Stimulated activated CD4-positive, alpha-beta T cell treated with anti-CD3 and anti-CD28 coated beads, Interleukin-12 subunit alpha, Interleukin-12 subunit beta, amount 100 ng/mL, for 24 hours (primary cell): ENCODE measurements around the gene ZNF277.

Experiments
- DNase-seq, 2 experiments: peaks; one replicate each; pipeline ENCODE4 v3.0.0-alpha.2; 2020; ENCODE audit warnings: low read depth in 2 of 2

ZNF277 gene

DNA sequence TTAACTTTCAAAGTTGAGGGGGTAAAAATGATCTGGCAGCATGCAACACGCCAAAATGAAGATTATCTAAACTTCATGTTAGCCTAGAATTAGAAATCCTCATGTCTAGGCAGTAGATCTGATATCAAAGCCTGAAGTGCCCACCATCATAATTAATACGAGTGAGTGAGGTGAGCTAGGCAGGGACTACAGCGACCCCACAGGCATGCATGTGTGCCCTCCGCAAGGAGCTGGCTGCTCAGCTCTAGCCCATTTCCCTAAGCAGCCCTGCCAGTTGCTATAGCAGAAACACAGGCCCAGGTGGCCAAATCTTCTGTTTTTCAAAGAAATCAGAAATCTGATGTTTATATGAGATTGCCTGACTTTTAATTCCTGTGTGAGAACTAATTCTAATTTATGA lies 150.6 kb downstream of the ZNF277 start:
- DNase-seq, result no peak

DNA sequence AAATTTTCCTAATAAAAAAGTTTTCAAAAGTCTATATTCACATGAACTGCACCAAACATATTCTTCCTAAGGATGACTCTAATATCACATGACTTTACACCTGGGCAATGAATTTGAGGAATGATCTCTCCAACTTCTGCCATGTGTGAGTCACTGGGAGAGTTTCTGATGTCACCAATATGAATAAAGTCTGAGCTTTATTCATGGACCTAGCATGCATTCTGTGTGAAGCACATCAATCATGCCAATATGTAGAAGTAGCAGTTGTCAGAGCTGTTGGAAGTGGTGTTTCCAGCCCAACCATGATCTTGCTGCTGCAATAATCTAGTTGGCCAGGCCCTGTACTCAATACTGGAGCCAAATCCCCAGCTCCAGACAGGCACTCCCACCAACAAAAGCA lies 152.0 kb downstream of the ZNF277 start:
- DNase-seq, result no peak

DNA sequence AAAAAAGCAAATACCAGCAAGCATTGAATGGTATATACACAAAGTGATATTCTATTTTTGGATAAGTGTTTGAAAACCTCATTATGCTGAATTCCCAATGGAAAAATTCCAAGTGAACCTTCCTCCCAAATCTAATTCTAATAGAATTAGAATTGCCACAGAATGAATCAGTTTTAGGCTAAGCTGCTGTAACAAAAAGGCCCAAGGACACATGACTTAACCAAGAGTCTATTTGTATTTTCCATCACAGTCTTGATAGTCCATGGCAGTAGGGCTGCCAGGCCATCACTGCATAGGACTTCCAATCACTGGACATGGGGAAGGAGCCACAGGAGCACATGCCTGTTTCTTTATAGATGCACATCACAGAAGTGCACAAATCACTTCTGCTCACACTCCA lies 152.6 kb downstream of the ZNF277 start:
- no peak for DNase-seq

DNA sequence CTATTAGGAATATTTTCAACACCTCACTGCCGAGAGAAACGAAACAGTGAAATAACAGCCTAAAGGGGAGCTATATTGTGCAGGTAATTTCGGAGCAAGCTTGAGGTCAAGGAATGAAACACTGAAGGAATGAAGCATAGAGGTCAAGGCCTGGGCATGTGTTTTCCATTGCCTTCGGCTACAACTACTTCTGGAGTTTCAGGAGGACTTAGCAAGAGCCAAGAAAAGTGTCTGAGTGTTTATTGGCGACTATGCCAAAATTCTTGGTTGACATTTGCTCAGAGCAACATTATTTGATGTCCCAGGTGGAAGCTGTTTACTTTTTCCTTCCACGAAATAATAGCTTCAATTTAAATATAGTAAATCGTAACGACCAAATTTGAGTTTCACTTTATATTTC lies 154.2 kb downstream of the ZNF277 start:
- no peak for DNase-seq

DNA sequence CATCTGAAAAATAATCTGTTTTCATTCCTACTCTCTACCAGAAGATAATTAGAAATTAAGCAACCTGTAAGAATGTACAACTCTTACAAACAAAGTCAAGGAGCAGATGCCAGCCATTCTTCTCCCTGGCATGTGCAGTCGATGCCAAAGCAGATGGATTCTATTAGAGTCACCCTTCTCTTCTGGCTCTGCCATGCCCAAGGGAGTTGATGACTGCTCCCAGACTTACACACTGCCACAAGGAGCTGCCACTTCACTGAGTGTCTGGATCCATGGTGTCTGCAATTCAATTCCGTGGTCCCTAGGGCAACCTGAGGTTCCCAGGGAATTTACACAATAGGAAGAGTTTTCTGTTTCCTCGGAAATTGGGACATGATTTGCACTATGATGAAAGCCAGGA lies 154.7 kb downstream of the ZNF277 start:
- DNase-seq, result no peak

DNA sequence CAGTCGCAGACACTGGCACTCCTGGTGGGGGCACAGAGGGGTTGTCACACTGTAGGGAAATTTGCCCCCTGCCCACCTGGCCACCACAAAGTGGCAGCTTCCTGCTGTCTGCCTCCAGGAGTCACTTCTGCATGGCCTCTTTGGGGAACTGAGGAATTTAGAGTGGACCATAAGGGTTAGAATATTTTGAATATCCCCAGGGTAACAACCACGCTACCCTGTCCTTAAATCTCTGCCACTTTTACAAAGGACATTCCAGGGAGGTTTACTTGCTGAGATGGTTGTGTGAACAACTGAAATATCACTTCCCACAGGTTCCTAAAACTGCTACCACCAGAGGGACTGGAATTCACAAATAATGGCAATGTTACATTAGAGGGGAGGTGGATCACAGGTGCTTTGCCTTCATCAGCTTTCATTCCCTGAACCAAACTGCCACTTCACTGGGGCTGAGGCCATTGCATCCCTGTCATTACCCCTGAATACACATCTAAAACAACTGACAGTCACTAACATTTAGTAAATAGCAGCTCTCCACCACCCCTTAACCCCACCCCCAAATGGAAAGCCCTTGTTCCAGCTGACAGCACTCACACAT lies 155.7 kb downstream of the ZNF277 start:
- no peak for DNase-seq

DNA sequence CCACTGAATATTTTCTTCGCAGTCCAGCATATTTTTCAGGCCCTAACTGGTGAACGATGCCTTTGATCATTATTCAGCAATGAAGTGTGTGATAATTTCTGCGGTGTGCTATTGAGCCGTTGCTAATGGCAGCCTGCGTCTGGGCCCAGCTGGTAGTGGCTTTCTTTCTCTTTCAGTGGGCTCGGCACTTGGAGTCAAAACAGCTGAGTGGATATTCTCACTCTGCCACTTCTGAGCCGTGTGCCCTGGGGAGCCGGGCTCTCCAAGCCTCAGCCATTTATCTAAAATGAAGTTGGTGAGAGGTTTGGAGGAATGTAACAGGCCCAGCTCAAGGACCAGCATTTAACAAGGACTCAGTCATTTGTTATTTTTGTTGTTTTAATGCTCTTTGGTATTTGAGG lies 156.2 kb downstream of the ZNF277 start:
- no peak for DNase-seq

DNA sequence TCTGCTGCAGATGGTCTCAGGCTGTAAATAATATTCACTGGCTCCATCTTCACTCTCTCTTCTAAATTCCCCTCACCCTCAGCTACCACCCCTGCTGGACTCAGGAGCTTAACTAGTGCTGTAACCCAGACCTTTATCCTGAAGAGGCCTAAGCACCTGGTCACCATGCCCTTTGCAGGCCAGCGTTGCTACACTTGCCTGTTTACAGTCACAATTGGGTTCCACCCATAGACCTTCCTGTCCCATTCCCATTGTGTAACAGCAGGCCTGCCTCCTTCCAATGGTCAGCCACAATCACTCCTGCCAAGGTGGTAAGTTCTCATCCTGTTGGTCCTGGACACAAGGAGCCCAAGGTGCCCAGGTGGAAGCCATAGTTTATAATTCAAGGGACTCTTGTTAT lies 157.9 kb downstream of the ZNF277 start:
- no peak for DNase-seq

DNA sequence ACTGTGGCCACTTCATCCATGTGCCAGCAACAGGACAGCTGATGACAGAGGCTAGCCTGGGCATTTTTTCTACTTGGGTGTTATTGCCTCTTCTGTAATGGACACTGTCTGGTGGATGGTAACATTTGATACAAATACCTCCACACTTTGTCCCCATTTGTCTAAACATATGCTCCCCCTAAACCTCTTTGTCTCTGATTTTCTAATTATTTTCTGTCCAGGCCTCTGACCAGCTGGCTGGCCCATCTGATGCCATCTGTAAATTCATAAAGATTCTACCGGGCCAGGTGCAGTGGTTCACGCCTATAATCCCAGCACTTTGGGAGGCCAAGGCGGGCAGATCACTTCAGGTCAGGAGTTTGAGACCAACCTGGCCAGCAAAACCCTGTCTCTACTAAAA lies 159.1 kb downstream of the ZNF277 start:
- DNase-seq, result no peak

DNA sequence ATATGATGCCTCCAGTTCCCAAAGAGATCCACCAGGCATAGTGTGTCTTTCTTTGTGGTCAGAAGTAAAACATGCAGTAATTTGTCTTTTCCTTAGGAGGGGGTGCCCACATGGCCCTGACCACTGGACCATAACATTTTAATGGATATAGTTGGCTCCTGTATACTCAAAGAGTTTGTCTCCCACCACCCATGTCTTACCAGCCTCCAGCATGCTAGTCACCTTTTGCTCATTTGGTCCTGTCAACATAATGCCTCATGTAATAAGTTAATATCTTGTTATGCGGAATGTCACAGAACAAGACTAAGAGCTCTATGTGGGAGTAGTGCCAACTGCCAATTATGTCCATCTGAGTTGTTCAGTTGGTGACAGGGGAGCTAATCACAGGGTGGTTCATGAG lies 160.4 kb downstream of the ZNF277 start:
- no peak for DNase-seq

DNA sequence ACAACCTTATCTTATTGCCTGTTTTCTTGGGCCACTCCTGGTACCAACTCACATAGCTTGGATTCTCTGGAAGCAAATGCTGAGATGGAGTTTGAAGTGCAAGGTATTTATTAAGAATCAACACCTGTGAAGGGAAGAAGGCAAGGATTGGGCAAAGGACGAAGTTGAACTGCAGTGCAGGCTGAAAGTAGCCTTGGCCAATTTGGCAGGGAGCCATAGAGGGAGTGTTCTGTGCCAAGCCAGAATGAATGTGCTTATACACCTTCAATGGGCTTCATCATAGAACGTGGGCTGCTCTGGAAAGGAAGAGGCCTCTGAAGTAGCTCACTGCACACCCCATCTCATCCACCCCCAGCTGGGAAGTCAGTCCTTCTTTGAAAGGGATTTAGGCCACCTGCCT lies 163.9 kb downstream of the ZNF277 start:
- DNase-seq, result no peak

DNA sequence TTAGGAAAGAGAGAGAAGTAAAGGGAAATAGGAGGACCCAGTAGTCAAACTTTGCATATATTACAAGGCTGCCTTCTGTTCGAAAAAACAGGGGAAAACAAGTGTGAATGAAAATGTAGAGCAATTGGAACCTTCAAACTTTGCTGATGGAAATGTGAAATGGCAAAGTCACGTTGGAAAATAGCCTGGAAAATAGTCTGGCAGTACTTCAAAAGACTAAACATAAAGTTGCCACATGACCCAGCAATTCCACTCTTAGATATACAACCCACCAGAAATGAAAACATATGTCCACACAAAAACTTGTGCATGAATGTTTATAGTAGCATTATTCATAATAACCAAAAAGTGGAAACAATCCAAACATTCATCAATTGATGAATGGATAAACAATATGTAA lies 165.2 kb downstream of the ZNF277 start:
- no peak for DNase-seq

DNA sequence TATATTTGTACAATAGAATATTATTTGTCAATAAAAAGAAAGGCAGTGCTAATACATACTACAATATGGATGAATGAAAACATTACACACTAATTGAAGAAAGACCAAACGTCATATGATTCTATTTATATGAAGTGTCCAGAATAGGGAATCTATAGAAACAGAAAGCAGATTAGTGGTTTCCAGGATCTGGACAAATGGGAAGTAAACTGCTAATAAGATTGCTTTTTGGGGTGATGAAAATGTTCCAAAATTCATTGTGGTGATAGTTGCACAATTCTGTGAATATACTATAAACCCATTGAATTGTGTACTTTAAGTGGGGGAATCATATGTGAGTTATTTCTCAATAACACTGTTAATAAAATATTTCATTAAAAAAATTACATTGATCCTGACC lies 165.6 kb downstream of the ZNF277 start:
- DNase-seq, result no peak

DNA sequence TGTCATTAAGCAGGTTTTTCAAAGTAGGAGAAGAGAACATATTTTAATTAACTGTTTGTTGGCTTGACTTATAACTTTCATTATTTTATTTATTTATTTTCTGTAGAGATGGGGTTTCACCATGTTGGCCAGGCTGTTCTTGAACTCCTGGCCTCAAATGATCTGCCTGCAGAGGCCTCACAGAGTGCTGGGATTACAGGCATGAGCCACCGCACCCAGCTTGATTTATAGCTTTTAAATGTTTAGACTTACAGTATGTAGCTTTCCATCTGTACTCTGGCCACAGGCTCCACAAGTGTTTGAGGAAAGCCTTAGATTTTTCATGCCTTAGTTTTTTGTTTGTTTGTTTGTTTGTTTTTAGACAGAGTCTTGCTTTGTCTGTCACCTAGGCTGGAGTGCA lies 171.1 kb downstream of the ZNF277 start:
- no peak for DNase-seq

DNA sequence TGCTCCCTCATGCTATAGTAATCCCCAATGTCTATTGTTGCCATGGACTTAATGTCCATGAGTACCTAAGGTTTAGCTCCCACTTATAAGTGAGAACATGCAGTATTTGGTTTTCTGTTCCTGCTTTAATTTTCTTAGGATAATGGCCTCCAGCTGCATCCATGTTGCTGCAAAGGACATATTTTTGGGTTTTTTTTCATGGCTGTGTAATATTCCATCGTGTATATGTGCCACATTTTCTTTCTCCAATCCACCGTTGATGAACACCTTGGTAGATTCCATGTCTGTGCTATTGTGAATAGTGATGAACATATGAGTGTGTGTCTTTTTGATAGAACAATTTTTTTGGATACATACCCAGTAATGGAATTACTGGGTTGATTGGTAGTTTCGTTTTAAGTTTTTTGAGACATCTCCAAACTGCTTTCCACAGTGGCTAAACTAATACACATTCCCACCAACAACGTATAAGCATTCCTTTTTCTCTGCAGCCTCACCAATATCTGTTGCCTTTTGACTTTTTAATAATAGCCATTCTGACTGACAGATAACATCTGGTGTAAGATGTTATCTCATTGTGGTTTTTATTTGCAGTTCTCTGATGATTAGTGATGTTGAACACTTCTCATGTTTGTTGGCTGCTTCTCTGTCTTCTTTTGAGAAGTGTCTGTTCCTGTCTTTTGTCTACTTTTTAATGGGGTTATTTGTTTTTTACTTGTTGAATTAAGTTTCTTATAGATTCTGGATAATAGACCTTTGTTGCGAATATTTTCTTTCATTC lies 175.0 kb downstream of the ZNF277 start:
- no peak for DNase-seq

DNA sequence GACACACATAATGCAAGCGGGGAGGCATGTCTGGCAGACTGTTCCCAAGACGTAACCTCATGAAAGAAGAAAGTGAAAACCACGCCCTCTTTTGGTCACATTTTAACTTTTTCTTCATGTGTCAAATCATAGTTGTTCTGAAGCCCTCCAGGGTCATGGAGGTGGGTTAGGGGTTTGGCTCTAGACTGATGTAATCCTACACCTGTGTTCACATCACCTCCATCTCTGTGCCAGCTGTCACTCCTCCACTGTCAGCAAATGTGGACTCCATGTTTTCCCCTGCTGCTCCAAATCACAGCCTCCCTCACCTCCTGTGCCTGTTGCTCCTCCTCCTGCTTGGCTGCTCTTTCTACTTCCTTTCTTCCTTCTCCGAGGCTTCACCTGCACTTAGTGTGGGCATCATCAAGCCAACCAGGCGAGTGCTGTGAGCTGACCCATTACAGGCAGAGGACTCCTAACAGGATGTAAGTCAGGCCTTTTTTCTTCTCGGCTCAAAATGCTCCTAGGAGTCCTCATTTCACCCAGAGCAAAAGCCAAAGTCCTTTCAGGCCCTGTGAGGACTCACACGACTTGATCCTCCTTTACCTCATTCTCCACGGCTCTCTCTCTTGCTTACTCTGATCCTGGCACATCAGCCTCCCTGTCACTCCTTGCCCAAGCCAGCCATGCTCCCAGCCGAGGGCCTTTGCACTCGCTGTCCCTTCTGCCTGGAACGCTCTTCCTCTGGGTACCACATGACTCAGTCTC lies 177.3 kb downstream of the ZNF277 start:
- no peak for DNase-seq

DNA sequence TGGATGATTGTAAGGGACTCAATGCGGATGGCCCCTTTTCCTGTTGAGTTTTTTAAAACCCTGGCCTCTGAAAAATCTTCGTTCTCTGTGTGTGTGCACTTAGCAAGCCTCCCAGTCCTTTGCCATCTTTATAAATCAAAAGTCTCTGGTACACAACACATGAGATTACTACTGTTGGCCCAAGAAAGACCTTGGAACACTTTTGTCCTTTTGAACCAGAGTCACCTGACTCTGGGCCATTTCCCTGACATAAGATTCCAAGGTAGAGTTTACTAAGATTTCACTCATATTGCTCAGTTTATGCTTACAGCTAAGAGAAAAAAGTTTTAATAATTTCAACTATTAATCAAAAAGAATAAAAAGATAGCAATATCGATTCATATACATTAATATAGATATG lies 179.0 kb downstream of the ZNF277 start:
- DNase-seq, result no peak

DNA sequence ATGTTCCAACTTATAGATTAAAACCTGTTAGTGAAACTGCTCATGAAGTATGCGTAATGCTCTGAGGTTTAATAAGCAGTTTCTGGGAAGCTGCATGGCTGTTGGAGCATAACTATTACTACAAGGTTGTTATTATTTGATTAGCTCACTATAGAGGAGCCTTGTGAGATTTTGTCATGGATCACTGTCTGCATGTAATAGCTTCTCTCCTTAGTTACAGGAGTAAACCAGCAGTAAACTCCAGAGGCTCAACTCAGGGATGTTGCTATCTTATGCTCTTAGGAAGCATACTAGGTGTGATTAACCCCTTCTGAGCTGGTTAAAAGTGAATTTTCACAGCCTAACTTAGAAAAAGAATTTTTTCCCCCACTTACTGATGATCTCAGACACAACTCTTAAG lies 180.1 kb downstream of the ZNF277 start:
- DNase-seq, result no peak

DNA sequence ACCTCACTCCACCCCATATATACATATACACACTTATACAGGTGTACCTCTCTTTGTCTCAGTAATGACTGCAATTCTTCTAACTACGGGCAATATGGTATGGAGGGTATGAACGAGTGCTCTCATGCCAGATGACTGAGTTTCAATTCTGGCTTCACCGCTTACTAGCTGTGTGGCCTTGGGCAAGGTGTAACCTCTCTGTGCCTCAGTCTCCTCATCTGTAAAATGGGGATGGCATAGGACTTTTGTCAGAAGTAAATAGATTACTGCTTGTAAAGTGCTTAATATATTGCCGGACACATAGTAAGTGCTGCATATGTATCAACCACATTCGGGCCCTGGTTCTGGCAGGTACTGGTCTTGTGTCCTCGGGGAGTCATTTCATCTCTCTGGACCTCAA lies 183.7 kb downstream of the ZNF277 start:
- DNase-seq, result no peak

DNA sequence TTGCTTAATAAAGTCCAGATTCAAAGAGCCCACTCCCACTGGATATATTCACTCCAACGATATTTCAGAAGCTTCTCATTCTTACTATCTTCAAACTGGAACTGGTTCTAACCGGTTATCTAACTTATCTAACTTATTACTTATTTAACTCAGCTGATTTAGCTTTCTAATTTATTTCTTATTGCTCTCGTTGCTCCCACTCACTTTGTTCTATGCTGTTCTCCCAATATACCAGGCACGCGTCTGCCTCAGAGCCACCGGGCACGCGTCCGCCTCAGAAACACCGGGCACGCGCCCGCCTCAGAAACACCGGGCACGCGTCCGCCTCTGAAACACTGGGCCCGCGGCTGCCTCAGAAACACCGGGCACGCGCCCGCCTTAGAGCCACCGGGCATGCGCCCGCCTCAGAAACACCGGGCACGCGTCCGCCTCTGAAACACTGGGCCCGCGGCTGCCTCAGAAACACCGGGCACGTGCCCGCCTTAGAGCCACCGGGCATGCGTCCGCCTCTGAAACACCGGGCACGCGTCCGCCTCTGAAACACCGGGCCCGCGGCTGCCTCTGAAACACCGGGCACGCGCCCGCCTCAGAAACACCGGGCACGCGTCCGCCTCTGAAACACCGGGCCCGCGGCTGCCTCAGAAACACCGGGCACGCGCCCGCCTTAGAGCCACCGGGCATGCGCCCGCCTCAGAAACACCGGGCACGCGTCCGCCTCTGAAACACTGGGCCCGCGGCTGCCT lies 184.8 kb downstream of the ZNF277 start:
- peak; percentile 28 to 35 for DNase-seq

DNA sequence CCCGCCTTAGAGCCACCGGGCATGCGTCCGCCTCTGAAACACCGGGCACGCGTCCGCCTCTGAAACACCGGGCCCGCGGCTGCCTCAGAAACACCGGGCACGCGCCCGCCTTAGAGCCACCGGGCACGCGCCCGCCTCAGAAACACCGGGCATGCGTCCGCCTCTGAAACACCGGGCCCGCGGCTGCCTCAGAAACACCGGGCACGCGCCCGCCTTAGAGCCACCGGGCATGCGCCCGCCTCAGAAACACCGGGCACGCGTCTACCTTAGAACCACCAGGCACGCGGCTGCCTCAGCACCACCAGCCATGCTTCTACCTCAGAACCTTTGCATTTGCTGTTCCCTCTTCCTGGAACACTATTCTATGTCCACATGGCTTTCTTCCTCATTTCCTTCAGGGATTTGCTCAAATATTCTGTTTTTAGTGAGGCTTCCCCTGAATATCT lies 185.4 kb downstream of the ZNF277 start:
- DNase-seq, result peak; percentile 58
